ENCODE data around the gene TAF4B. TPM values are rescaled to one million over a fixed set of nuclear protein-coding genes. Genes with fewer than 3 reads are reported as not detected.
A peak's percentile ranks its signal among the peaks of the same experiment; 100 is the strongest.

Gene TAF4B
- total and polyA plus RNA-seq, 9 of the 15 experiments (the other 6 are each of a cell fraction or from before 2014, with no cell fraction given): 4.5 to 25.3 (median 20.5) TPM

DNA sequence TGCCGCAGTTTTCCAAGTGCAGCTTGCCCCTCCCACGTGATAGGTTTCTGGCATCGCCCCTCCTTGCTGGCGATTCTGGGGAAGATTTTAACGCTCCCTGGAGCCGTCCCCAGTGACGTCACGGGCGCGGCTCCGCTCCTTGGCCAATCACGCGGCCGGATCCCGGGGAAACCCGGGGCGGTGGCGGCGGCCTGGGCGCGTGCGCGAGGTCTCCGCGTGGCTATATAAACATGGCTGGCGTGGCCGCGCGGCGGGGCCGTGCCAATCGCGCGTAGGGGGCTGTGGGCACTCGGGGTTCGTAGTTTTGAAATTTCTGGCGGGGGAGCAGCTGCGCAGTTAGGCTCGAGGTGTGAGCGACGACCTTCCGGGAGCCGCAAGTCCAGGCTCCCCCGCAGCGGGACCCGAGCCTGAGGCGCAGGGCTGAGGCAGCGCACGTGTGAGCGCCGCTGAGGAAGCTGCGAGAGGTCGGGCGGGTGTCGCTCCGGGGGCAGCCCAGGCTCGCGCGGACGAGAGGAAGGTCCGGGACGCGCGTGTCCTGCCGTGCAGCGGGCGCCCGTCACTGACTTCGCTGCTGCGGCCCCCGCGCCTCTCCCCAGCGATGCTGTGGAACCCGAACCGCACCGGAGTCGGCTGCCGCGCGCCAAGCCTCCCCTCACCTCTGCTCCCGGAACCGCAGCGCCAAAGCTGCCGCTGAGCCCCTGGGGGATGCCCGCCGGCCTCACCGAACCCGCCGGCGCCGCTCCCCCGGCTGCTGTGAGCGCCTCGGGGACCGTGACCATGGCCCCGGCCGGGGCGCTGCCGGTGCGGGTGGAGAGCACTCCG lies at the start of gene TAF4B (continued):
- TF ChIP-seq NR1H2 (CRISPR knock-in tag; IDR thresholded peaks at IDR 0.05): 0 out of 2 replicates have a peak, but pooled peaks have one; percentile 49
- no peak for TF ChIP-seq NFE2 (IDR thresholded peaks at IDR 0.05; ENCODE audit: low read depth)
- TF ChIP-seq, protein P1, sequence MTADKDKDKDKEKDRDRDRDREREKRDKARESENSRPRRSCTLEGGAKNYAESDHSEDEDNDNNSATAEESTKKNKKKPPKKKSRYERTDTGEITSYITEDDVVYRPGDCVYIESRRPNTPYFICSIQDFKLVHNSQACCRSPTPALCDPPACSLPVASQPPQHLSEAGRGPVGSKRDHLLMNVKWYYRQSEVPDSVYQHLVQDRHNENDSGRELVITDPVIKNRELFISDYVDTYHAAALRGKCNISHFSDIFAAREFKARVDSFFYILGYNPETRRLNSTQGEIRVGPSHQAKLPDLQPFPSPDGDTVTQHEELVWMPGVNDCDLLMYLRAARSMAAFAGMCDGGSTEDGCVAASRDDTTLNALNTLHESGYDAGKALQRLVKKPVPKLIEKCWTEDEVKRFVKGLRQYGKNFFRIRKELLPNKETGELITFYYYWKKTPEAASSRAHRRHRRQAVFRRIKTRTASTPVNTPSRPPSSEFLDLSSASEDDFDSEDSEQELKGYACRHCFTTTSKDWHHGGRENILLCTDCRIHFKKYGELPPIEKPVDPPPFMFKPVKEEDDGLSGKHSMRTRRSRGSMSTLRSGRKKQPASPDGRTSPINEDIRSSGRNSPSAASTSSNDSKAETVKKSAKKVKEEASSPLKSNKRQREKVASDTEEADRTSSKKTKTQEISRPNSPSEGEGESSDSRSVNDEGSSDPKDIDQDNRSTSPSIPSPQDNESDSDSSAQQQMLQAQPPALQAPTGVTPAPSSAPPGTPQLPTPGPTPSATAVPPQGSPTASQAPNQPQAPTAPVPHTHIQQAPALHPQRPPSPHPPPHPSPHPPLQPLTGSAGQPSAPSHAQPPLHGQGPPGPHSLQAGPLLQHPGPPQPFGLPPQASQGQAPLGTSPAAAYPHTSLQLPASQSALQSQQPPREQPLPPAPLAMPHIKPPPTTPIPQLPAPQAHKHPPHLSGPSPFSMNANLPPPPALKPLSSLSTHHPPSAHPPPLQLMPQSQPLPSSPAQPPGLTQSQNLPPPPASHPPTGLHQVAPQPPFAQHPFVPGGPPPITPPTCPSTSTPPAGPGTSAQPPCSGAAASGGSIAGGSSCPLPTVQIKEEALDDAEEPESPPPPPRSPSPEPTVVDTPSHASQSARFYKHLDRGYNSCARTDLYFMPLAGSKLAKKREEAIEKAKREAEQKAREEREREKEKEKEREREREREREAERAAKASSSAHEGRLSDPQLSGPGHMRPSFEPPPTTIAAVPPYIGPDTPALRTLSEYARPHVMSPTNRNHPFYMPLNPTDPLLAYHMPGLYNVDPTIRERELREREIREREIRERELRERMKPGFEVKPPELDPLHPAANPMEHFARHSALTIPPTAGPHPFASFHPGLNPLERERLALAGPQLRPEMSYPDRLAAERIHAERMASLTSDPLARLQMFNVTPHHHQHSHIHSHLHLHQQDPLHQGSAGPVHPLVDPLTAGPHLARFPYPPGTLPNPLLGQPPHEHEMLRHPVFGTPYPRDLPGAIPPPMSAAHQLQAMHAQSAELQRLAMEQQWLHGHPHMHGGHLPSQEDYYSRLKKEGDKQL (CRISPR knock-in tag; IDR thresholded peaks at IDR 0.05; ENCODE audit: borderline replicate concordance): 0 out of 2 replicates have a peak, but pooled peaks have one; percentile 34
- no peak for TF ChIP-seq DPF2 (IDR thresholded peaks at IDR 0.05)
- TF ChIP-seq, protein P2, sequence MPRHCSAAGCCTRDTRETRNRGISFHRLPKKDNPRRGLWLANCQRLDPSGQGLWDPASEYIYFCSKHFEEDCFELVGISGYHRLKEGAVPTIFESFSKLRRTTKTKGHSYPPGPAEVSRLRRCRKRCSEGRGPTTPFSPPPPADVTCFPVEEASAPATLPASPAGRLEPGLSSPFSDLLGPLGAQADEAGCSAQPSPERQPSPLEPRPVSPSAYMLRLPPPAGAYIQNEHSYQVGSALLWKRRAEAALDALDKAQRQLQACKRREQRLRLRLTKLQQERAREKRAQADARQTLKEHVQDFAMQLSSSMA (CRISPR knock-in tag; IDR thresholded peaks at IDR 0.05): no peak
- no peak for TF ChIP-seq ASH1L (IDR thresholded peaks at IDR 0.05; ENCODE audit: borderline replicate concordance, low read depth, partially characterized antibody)
- TF ChIP-seq, protein P3, sequence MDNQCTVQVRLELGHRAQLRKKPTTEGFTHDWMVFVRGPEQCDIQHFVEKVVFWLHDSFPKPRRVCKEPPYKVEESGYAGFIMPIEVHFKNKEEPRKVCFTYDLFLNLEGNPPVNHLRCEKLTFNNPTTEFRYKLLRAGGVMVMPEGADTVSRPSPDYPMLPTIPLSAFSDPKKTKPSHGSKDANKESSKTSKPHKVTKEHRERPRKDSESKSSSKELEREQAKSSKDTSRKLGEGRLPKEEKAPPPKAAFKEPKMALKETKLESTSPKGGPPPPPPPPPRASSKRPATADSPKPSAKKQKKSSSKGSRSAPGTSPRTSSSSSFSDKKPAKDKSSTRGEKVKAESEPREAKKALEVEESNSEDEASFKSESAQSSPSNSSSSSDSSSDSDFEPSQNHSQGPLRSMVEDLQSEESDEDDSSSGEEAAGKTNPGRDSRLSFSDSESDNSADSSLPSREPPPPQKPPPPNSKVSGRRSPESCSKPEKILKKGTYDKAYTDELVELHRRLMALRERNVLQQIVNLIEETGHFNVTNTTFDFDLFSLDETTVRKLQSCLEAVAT (IDR thresholded peaks at IDR 0.05): no peak; a peak in 1 of 4 replicates
- TF ChIP-seq ZNF778 (CRISPR knock-in tag; IDR thresholded peaks at IDR 0.05): no peak
- TF ChIP-seq NR2F6 (CRISPR knock-in tag; IDR thresholded peaks at IDR 0.05): no peak
- TF ChIP-seq, protein P4, sequence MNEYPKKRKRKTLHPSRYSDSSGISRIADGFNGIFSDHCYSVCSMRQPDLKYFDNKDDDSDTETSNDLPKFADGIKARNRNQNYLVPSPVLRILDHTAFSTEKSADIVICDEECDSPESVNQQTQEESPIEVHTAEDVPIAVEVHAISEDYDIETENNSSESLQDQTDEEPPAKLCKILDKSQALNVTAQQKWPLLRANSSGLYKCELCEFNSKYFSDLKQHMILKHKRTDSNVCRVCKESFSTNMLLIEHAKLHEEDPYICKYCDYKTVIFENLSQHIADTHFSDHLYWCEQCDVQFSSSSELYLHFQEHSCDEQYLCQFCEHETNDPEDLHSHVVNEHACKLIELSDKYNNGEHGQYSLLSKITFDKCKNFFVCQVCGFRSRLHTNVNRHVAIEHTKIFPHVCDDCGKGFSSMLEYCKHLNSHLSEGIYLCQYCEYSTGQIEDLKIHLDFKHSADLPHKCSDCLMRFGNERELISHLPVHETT (CRISPR knock-in tag; conservative IDR thresholded peaks at IDR 0.05 in 1 of 2, IDR thresholded peaks at IDR 0.05 in 1 of 2): peak in 1 of 2 experiments; percentile 71; a peak in 2 of 4 replicates
- TF ChIP-seq SOX6 (IDR thresholded peaks at IDR 0.05): peak; percentile 31; the same call in 1 of the 2 replicates
- 0 out of 2 replicates have a peak, but pooled peaks have one; percentile 71 for TF ChIP-seq SMAD4 (CRISPR knock-in tag; conservative IDR thresholded peaks at IDR 0.05)
